HG03139 (cell line): ENCODE results near the gene EIF4G3.
"Not testable (repeated sequence)": the region's sequence is repeated elsewhere in the genome, so short reads cannot be mapped to it uniquely, and the experiment has no call there.

ENCODE experiments used
- ATAC-seq: cut with Tn5 transposase; IDR thresholded peaks from one replicate; pipeline ENCODE4 v1.9.1; 2021; ENCODE audit not compliant: unreplicated experiment

The EIF4G3 gene

GRCh38 chr1:21153388-21153787 is 23.3 kb downstream of the EIF4G3 start:
- no peak for ATAC-seq

GRCh38 chr1:21152423-21153100 is 24.1 kb downstream of the EIF4G3 start:
- ATAC-seq: no peak

- ATAC-seq: no peak
These were observed 26.8 kb downstream of the EIF4G3 start for GRCh38 chr1:21149855-21150432.

GRCh38 chr1:21149430-21149854 is 27.3 kb downstream of the EIF4G3 start:
- ATAC-seq: no peak

GRCh38 chr1:21143752-21144151 is 32.9 kb downstream of the EIF4G3 start:
- ATAC-seq: no peak

GRCh38 chr1:21143138-21143537 is 33.6 kb downstream of the EIF4G3 start:
- ATAC-seq: no peak

GRCh38 chr1:21141030-21141429 is 35.7 kb downstream of the EIF4G3 start:
- ATAC-seq: no peak

GRCh38 chr1:21139601-21140000 is 37.1 kb downstream of the EIF4G3 start:
- ATAC-seq: no peak

GRCh38 chr1:21136344-21136743 is 40.4 kb downstream of the EIF4G3 start:
- ATAC-seq: not testable (repeated sequence)

- ATAC-seq: no peak
These were observed 45.5 kb downstream of the EIF4G3 start for GRCh38 chr1:21131200-21131599.

- ATAC-seq: no peak
These were observed 47.3 kb downstream of the EIF4G3 start for GRCh38 chr1:21129407-21129806.

GRCh38 chr1:21126324-21126723 is 50.4 kb downstream of the EIF4G3 start:
- no peak for ATAC-seq

GRCh38 chr1:21124846-21125245 is 51.9 kb downstream of the EIF4G3 start:
- no peak for ATAC-seq

GRCh38 chr1:21123287-21123948 is 53.3 kb downstream of the EIF4G3 start:
- ATAC-seq: no peak

GRCh38 chr1:21121764-21122471 is 54.8 kb downstream of the EIF4G3 start:
- no peak for ATAC-seq

GRCh38 chr1:21118167-21118566 is 58.5 kb downstream of the EIF4G3 start:
- no peak for ATAC-seq

GRCh38 chr1:21117597-21118001 is 59.1 kb downstream of the EIF4G3 start:
- ATAC-seq: no peak

GRCh38 chr1:21117159-21117558 is 59.5 kb downstream of the EIF4G3 start:
- no peak for ATAC-seq

- no peak for ATAC-seq
These were observed 61.5 kb downstream of the EIF4G3 start for GRCh38 chr1:21115098-21115760.

- no peak for ATAC-seq
These were observed 62.3 kb downstream of the EIF4G3 start for GRCh38 chr1:21114431-21114830.

GRCh38 chr1:21110163-21110562 is 66.5 kb downstream of the EIF4G3 start:
- no peak for ATAC-seq
